ENCODE measurements around the gene TMF1. TPM values are rescaled to one million over a fixed set of nuclear protein-coding genes. Genes with fewer than 3 reads are reported as not detected.

The TMF1 gene
- polyA plus RNA-seq, 1 of the 3 experiments (the other 2 are of a cell fraction), result 3.2 TPM

DNA sequence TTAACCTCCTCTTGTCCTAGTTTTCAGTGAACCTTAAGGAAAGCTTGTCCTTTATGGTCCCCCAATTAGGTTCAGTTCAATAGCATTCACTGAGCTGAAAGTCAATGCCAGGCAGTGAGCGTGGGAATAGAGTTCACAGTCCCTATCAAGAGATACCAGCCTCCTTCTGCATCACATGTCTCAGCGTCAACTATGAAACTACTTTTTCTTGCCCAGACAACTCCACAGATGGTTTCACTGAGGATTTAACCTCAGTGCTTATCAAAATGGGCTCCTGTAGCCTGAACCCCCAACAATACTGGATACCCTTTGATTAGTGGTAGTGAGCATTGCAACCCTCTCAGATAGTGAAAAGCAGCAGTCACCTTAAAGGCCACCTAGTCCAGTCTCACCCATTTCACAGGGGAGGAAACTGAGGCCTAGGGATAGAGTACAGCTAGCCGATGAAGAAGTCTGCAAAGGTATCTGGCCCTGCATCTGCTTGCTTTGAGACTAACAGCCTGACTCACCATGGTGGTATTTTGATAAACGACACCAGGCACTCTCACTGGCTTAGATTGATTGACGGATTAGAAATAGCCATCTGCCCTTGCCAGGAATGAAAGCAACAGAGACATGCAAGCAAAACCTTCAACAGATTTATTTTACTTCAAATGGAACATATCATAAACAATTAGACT lies 29.6 kb upstream of the TMF1 start (continued):
- TF ChIP-seq REST (IDR thresholded peaks at IDR 0.05; ENCODE audit: low read depth, low read length), result no peak
- TF ChIP-seq POLR2AphosphoS5 (IDR thresholded peaks at IDR 0.05; ENCODE audit: low read depth, low read length), result no peak
- TF ChIP-seq PBX3 (IDR thresholded peaks at IDR 0.05), result peak; percentile 96
- TF ChIP-seq RAD21 (IDR thresholded peaks at IDR 0.05; ENCODE audit: low read length), result no peak
- TF ChIP-seq FOXM1 (IDR thresholded peaks at IDR 0.05; ENCODE audit: low read depth), result no peak; the same call in 1 of the 2 replicates
- TF ChIP-seq, protein P1, sequence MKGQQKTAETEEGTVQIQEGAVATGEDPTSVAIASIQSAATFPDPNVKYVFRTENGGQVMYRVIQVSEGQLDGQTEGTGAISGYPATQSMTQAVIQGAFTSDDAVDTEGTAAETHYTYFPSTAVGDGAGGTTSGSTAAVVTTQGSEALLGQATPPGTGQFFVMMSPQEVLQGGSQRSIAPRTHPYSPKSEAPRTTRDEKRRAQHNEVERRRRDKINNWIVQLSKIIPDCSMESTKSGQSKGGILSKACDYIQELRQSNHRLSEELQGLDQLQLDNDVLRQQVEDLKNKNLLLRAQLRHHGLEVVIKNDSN (IDR thresholded peaks at IDR 0.05; ENCODE audit: borderline replicate concordance, low read depth), result no peak
- TF ChIP-seq TAF1 (IDR thresholded peaks at IDR 0.05; ENCODE audit: borderline replicate concordance, low read depth, low read length), result 0 out of 2 replicates have a peak, but pooled peaks have one; percentile 11
- TF ChIP-seq RCOR1 (IDR thresholded peaks at IDR 0.05; ENCODE audit: low read length), result peak; percentile 87; the same call in 1 of the 2 replicates
- peak; percentile 80 for TF ChIP-seq GATA2 (CRISPR knock-in tag; IDR thresholded peaks at IDR 0.05)
- TF ChIP-seq NFIC (IDR thresholded peaks at IDR 0.05; ENCODE audit: borderline replicate concordance), result peak; percentile 57; the same call in 1 of the 2 replicates
- TF ChIP-seq MAX (IDR thresholded peaks at IDR 0.05; ENCODE audit: low read depth), result no peak
- no peak for TF ChIP-seq MXI1 (IDR thresholded peaks at IDR 0.05; ENCODE audit: low read depth, low read length)
- TF ChIP-seq, protein P2, sequence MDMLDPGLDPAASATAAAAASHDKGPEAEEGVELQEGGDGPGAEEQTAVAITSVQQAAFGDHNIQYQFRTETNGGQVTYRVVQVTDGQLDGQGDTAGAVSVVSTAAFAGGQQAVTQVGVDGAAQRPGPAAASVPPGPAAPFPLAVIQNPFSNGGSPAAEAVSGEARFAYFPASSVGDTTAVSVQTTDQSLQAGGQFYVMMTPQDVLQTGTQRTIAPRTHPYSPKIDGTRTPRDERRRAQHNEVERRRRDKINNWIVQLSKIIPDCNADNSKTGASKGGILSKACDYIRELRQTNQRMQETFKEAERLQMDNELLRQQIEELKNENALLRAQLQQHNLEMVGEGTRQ (IDR thresholded peaks at IDR 0.05; ENCODE audit: borderline replicate concordance, low read depth, low read length), result no peak
- TF ChIP-seq EP300 (IDR thresholded peaks at IDR 0.05; ENCODE audit: borderline replicate concordance in 1 of 2, low read depth in 1 of 2, low read length in 1 of 2), result peak; percentile 52 to 80; a peak in 3 of 4 replicates
- TF ChIP-seq FOSL2 (IDR thresholded peaks at IDR 0.05; ENCODE audit: borderline replicate concordance, low read depth), result peak; percentile 57; the same call in 1 of the 2 replicates
- no peak for TF ChIP-seq GABPA (IDR thresholded peaks at IDR 0.05; ENCODE audit: low read depth)
- TF ChIP-seq SIN3A (IDR thresholded peaks at IDR 0.05; ENCODE audit: borderline replicate concordance, low read depth, low read length), result no peak
- peak; percentile 80 for TF ChIP-seq JUND (IDR thresholded peaks at IDR 0.05)
- TF ChIP-seq, protein P3, sequence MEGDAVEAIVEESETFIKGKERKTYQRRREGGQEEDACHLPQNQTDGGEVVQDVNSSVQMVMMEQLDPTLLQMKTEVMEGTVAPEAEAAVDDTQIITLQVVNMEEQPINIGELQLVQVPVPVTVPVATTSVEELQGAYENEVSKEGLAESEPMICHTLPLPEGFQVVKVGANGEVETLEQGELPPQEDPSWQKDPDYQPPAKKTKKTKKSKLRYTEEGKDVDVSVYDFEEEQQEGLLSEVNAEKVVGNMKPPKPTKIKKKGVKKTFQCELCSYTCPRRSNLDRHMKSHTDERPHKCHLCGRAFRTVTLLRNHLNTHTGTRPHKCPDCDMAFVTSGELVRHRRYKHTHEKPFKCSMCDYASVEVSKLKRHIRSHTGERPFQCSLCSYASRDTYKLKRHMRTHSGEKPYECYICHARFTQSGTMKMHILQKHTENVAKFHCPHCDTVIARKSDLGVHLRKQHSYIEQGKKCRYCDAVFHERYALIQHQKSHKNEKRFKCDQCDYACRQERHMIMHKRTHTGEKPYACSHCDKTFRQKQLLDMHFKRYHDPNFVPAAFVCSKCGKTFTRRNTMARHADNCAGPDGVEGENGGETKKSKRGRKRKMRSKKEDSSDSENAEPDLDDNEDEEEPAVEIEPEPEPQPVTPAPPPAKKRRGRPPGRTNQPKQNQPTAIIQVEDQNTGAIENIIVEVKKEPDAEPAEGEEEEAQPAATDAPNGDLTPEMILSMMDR (IDR thresholded peaks at IDR 0.05), result no peak
- no peak for TF ChIP-seq RXRA (IDR thresholded peaks at IDR 0.05; ENCODE audit: borderline replicate concordance, low read depth)
- TF ChIP-seq RFX5 (IDR thresholded peaks at IDR 0.05; ENCODE audit: low read length), result no peak
- TF ChIP-seq YY1 (IDR thresholded peaks at IDR 0.05; ENCODE audit: low read depth), result no peak
